Upper lobe of left lung (tissue), 6 donors: ENCODE results near the gene METTL3. TPM values are rescaled to one million over a fixed set of nuclear protein-coding genes. Genes with fewer than 3 reads are reported as not detected.
A peak's percentile ranks its signal among the peaks of the same experiment; 100 is the strongest.

Source experiments
- ATAC-seq, 2 donors: fragments of 200-7000 bp; cut with Tn5 transposase; one replicate each; pipeline ENCODE4 v1.9.1; 2022; ENCODE audit warnings: mild to moderate bottlenecking in 2 of 2, moderate library complexity in 2 of 2; ENCODE audit not compliant: low FRiP score in 2 of 2
- DNase-seq, 2 donors: peaks; one replicate each; pipeline ENCODE4 v3.0.0-alpha.2; 2019 to 2020
- H3K27ac ChIP-seq, 4 donors: fragments of 200-600 bp; sonication (generic); one replicate each; pipeline ENCODE4 v1.5.1; 2016 to 2019
- H3K27me3 ChIP-seq, 4 donors: fragments of 200-600 bp; sonication (generic); one replicate each; pipeline ENCODE4 v1.5.1; 2017 to 2019
- H3K36me3 ChIP-seq, 4 donors: fragments of 200-600 bp; sonication (generic); one replicate each; pipeline ENCODE4 v1.5.1; 2016 to 2019
- H3K4me1 ChIP-seq, 4 donors: fragments of 200-600 bp; sonication (generic); one replicate each; pipeline ENCODE4 v1.5.1; 2018 to 2019
- H3K4me3 ChIP-seq, 4 donors: fragments of 200-600 bp; sonication (generic); one replicate each; pipeline ENCODE4 v1.5.1; 2017 to 2019; ENCODE audit warnings: mild to moderate bottlenecking in 2 of 4, moderate library complexity in 1 of 4
- H3K9me3 ChIP-seq, 4 donors: fragments of 200-600 bp; sonication (generic); one replicate each; pipeline ENCODE4 v1.5.1; 2018 to 2019
- EP300 ChIP-seq, 4 donors: sonication (generic); formaldehyde crosslinking; IDR thresholded peaks; one replicate each; pipeline ENCODE4 v1.5.1; 2017; ENCODE audit warnings: antibody characterized with exemption in 4 of 4, control low read depth in 2 of 4
- POLR2A ChIP-seq, 4 donors: fragments of 450-650 bp; IDR thresholded peaks; one replicate each; pipeline ENCODE4 v1.5.1; 2016 to 2017; ENCODE audit warnings: antibody characterized with exemption in 4 of 4, mild to moderate bottlenecking in 2 of 4
- POLR2AphosphoS5 ChIP-seq, 2 donors: sonication (generic); formaldehyde crosslinking; IDR thresholded peaks; one replicate each; pipeline ENCODE4 v1.5.1; 2017; ENCODE audit warnings: antibody characterized with exemption in 2 of 2
- WGBS, 2 donors: methylation state at CpG; one replicate each; pipeline ENCODE4 v1.1.5; 2017 to 2018; 5-methylcytosine and 5-hydroxymethylcytosine counted together
- total RNA-seq, 6 donors: library from RNA; depleted of rRNA in 4 of 6; stranded (reverse); fragments of >200 nt in 4 of 6; gene quantifications; one replicate each; pipeline versions ENCODE4 v1.1.0 to v1.2.1, GENCODE V29; 2016 to 2021
- TF ChIP-seq, protein P1 (sequence below), 6 experiments: fragments of 450-650 bp in 4 of 6; fragments of 200-600 bp in 2 of 6; sonication (generic) in 2 of 6; IDR thresholded peaks; one replicate each; pipeline ENCODE4 v1.5.1; 2016 to 2019; ENCODE audit warnings: antibody characterized with exemption in 6 of 6
- donor health status: DM: no; HTN: no; CAD: no; lungs with moderate emphysema.
- donor health status: DM: no; HTN: yes; CAD: no; lungs with severe emphysema.

Gene METTL3
- total RNA-seq, 6 donors from 2014 or later, result 41.7 to 126 (median 47.7) TPM

GRCh38 chr14:21455912-21456667 is 55.0 kb downstream of the METTL3 start, which contains the start of gene CHD8:
Gene CHD8, minus strand, starts transcription at chr14:21456123. Its CDS starts 24,480 bp downstream, at chr14:21431643.
- 0% methylated on average over 32 to 36 of the region's 36 CpGs for WGBS, 2 donors
- H3K27me3 ChIP-seq, result no peaks in the 10 kb centered on the region
- DNase-seq (peak; percentile 95 to 100), ATAC-seq (peak; percentile 100)
- peak within 1 kb of the TSS; percentile 60 to 93 (median 90) for H3K4me3 ChIP-seq
- H3K27ac ChIP-seq, result peak within 1 kb of the TSS; percentile 92 to 98 (median 96)
- peak in 3 of 4 donors; percentile 48 to 76 (median 65) for TF ChIP-seq POLR2A (IDR thresholded peaks at IDR 0.05)
- no peak for TF ChIP-seq EP300 (IDR thresholded peaks at IDR 0.05)
- TF ChIP-seq POLR2AphosphoS5 (IDR thresholded peaks at IDR 0.05), result peak; percentile 65 to 81
- TF ChIP-seq, protein P1, sequence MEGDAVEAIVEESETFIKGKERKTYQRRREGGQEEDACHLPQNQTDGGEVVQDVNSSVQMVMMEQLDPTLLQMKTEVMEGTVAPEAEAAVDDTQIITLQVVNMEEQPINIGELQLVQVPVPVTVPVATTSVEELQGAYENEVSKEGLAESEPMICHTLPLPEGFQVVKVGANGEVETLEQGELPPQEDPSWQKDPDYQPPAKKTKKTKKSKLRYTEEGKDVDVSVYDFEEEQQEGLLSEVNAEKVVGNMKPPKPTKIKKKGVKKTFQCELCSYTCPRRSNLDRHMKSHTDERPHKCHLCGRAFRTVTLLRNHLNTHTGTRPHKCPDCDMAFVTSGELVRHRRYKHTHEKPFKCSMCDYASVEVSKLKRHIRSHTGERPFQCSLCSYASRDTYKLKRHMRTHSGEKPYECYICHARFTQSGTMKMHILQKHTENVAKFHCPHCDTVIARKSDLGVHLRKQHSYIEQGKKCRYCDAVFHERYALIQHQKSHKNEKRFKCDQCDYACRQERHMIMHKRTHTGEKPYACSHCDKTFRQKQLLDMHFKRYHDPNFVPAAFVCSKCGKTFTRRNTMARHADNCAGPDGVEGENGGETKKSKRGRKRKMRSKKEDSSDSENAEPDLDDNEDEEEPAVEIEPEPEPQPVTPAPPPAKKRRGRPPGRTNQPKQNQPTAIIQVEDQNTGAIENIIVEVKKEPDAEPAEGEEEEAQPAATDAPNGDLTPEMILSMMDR (IDR thresholded peaks at IDR 0.05), result peak; percentile 39 to 68 (median 64)
- no peaks in the 10 kb centered on the region for H3K9me3 ChIP-seq
- H3K4me1 ChIP-seq, result peaks cover 25 to 37% (median 28%) of the 10 kb centered on the region in 4 donors
- H3K36me3 ChIP-seq, result peaks cover 0 to 20% (median 8%) of the 10 kb centered on the region in 4 donors

- DNase-seq (peak in 1 of 2 donors; percentile 90), ATAC-seq (peak; percentile 57 to 58)
- Histone ChIP-seq H3K4me3 (peak overlapping the region; percentile 60 to 93 (median 90)), H3K36me3 (peaks cover 0 to 15% (median 2%) of the 10 kb centered on the region in 4 donors), H3K4me1 (peaks cover 27 to 38% (median 28%) of the 10 kb centered on the region in 4 donors), H3K9me3 (no peaks in the 10 kb centered on the region), H3K27ac (peak overlapping the region; percentile 92 to 98 (median 96)), H3K27me3 (no peaks in the 10 kb centered on the region)
- 0% methylated on average over 11 to 17 of the region's 17 CpGs for WGBS, 2 donors
- TF ChIP-seq POLR2AphosphoS5 (IDR thresholded peaks at IDR 0.05), result no peak
- no peak for TF ChIP-seq POLR2A (IDR thresholded peaks at IDR 0.05)
- TF ChIP-seq, protein P1 (IDR thresholded peaks at IDR 0.05), result no peak
- TF ChIP-seq EP300 (IDR thresholded peaks at IDR 0.05), result no peak
Observed at GRCh38 chr14:21455592-21455911, 55.6 kb downstream of the METTL3 start.

GRCh38 chr14:21454843-21455544 is 56.1 kb downstream of the METTL3 start:
- H3K4me3 ChIP-seq, result peak overlapping the region; percentile 60 to 93 (median 90)
- peak overlapping the region; percentile 92 to 98 (median 96) for H3K27ac ChIP-seq
- 31 to 32% methylated on average over 15 of the region's 15 CpGs for WGBS, 2 donors
- TF ChIP-seq POLR2A (IDR thresholded peaks at IDR 0.05) (no peak), EP300 (IDR thresholded peaks at IDR 0.05) (no peak), POLR2AphosphoS5 (IDR thresholded peaks at IDR 0.05) (no peak)
- TF ChIP-seq, protein P1 (IDR thresholded peaks at IDR 0.05), result no peak
- H3K27me3 ChIP-seq, result no peaks in the 10 kb centered on the region
- peaks cover 29 to 44% (median 30%) of the 10 kb centered on the region in 4 donors for H3K4me1 ChIP-seq
- H3K9me3 ChIP-seq, result no peaks in the 10 kb centered on the region
- ATAC-seq, result no peak
- peaks cover 0 to 10% (median under 1%) of the 10 kb centered on the region in 4 donors for H3K36me3 ChIP-seq
- no peak for DNase-seq

- no peaks in the 10 kb centered on the region for H3K27me3 ChIP-seq
- H3K4me1 ChIP-seq, result peaks cover 19 to 34% (median 21%) of the 10 kb centered on the region in 4 donors
- no peaks in the 10 kb centered on the region for H3K9me3 ChIP-seq
- no peak overlapping the region for H3K4me3 ChIP-seq
- WGBS, 2 donors, result 87 to 93% methylated on average over 1 of the region's 1 CpG
- no peaks in the 10 kb centered on the region for H3K36me3 ChIP-seq
- no peak for TF ChIP-seq POLR2A (IDR thresholded peaks at IDR 0.05)
- TF ChIP-seq, protein P1 (IDR thresholded peaks at IDR 0.05), result no peak
- no peak for TF ChIP-seq POLR2AphosphoS5 (IDR thresholded peaks at IDR 0.05)
- no peak for TF ChIP-seq EP300 (IDR thresholded peaks at IDR 0.05)
- H3K27ac ChIP-seq, result no peak overlapping the region
- ATAC-seq (no peak), DNase-seq (no peak)
Observed at GRCh38 chr14:21449899-21450216, 61.3 kb downstream of the METTL3 start.

Other genes starting within 250 kb of the METTL3 start
- 100 to 1,000 TPM; 119 to 390 (median 293) TPM for gene HNRNPC, start 241.9 kb downstream of the METTL3 start, total RNA-seq
- gene RPGRIP1, start 231.3 kb downstream of the METTL3 start, total RNA-seq, result 1 to 10 TPM in 1 of 6 donors, under 1 TPM in 4, not detected in 1; 0.15 to 1.0 (median 0.34) TPM
- 10 to 100 TPM; 20.1 to 52.0 (median 47.3) TPM for gene SUPT16H, start 127.3 kb downstream of the METTL3 start, total RNA-seq
- gene CHD8, start 55.2 kb downstream of the METTL3 start, total RNA-seq, result 10 to 100 TPM; 42.2 to 96.4 (median 67.5) TPM
- 10 to 100 TPM; 13.1 to 40.2 (median 33.0) TPM for gene RAB2B, start 34.4 kb downstream of the METTL3 start, total RNA-seq
- 10 to 100 TPM; 29.0 to 71.6 (median 62.0) TPM for gene TOX4, start 34.1 kb downstream of the METTL3 start, total RNA-seq
- gene SALL2, start 15.0 kb upstream of the METTL3 start, total RNA-seq, result 10 to 100 TPM in 2 of 6 donors, 1 to 10 TPM in 4; 5.5 to 12.2 (median 8.0) TPM
- not detected for gene OR10G3, start 68.7 kb upstream of the METTL3 start, total RNA-seq
- gene OR10G2, start 123.6 kb upstream of the METTL3 start, total RNA-seq, result not detected
- gene OR4E2, start 142.5 kb upstream of the METTL3 start, total RNA-seq, result not detected
- gene OR4E1, start 162.5 kb upstream of the METTL3 start, total RNA-seq, result not detected